Aorta (tissue), 5 donors: ENCODE measurements around the gene EGFL7. TPM values are rescaled to one million over a fixed set of nuclear protein-coding genes. Genes with fewer than 3 reads are reported as not detected.

Source experiments
- ATAC-seq: fragments of 200-7000 bp; cut with Tn5 transposase; one replicate; pipeline ENCODE4 v1.9.1; 2022; ENCODE audit warnings: moderate library complexity; ENCODE audit not compliant: low FRiP score
- DNase-seq, 2 donors: peaks; one replicate each; pipeline ENCODE4 v3.0.0-alpha.2; 2020
- H3K27ac ChIP-seq, 2 donors: one replicate each; pipeline ENCODE4 v1.5.1; 2013; ENCODE audit warnings: low read length in 2 of 2, mild to moderate bottlenecking in 2 of 2, moderate library complexity in 2 of 2, control low read depth in 1 of 2, inconsistent platforms in 1 of 2, low read depth in 1 of 2
- H3K27me3 ChIP-seq, 2 donors: one replicate each; pipeline ENCODE4 v1.6.1; 2013; ENCODE audit warnings: control low read depth in 1 of 2, low read length in 1 of 2, mild to moderate bottlenecking in 1 of 2, moderate library complexity in 1 of 2; ENCODE audit not compliant: insufficient read depth in 2 of 2, control insufficient read depth in 1 of 2
- H3K36me3 ChIP-seq, 2 donors: one replicate each; pipeline ENCODE4 v1.6.1; 2013; ENCODE audit warnings: control low read depth in 1 of 2, low read length in 1 of 2, mild to moderate bottlenecking in 1 of 2; ENCODE audit not compliant: insufficient read depth in 2 of 2, control insufficient read depth in 1 of 2
- H3K4me1 ChIP-seq, 2 donors: one replicate each; pipeline ENCODE4 v1.6.1; 2013; ENCODE audit warnings: low read length in 2 of 2, control low read depth in 1 of 2, mild to moderate bottlenecking in 1 of 2, moderate library complexity in 1 of 2; ENCODE audit not compliant: insufficient read depth in 2 of 2, control insufficient read depth in 1 of 2
- H3K4me3 ChIP-seq, 2 donors: one replicate each; pipeline ENCODE4 v1.5.1; 2013; ENCODE audit warnings: low read length in 2 of 2, control low read depth in 1 of 2, mild to moderate bottlenecking in 1 of 2
- H3K9me3 ChIP-seq: one replicate; pipeline ENCODE4 v1.6.1; 2013; ENCODE audit warnings: mild to moderate bottlenecking, low read length; ENCODE audit not compliant: control insufficient read depth
- WGBS, 2 donors: extraction: QIAGEN DNeasy Blood & Tissue Kit; methylation state at CpG; one replicate each; pipeline ENCODE4 v1.1.7; 2013; 5-methylcytosine and 5-hydroxymethylcytosine counted together
- intact Hi-C, 2 donors: fragments of 100-400 bp; cut with DNase I; formaldehyde crosslinking; loops; one replicate each; pipeline versions ENCODE4 v1.14.2 to v1.15.0; 2022
- long read RNA-seq, 2 donors: library from polyadenylated mRNA; unstranded; transcript quantifications; one replicate each; pipeline ENCODE4 v2.0.0, GENCODE V29; 2020 to 2021
- polyA plus RNA-seq, 2 donors: library from polyadenylated mRNA; stranded (reverse); fragments of 200-250 nt; gene quantifications; one replicate each; pipeline ENCODE4 v1.2.3, GENCODE V29; 2013
- total RNA-seq, 2 donors: library from RNA; stranded (reverse); fragmentation: NEBNext Ultra II Directional; extraction: Animal tissue kit (Norgen Biotek cat#: 25700); gene quantifications; one replicate each; pipeline ENCODE4 v1.2.1, GENCODE V29; 2021
- donor health status: healthy with polysubstance abuse.
- donor health status: Bipolar disorder and iron deficiency.
- donor health status: DM: no; HTN: no; CAD: no.
- donor health status: DM: no; HTN: no; CAD: no.
- donor health status: DM: yes; HTN: yes; CAD: no.

Gene EGFL7
- total RNA-seq (100 to 1,000 TPM in 1 of 2 donors, 10 to 100 TPM in 1; 78.6 to 308 TPM), polyA plus RNA-seq (10 to 100 TPM; 13.1 to 32.0 TPM)
- long read RNA-seq, donor 1, transcript EGFL7-202 (9 exons, 1,282 nt): minor isoform, 22 of 342 reads
- long read RNA-seq, donor 1, transcript EGFL7-204 (10 exons, 1,529 nt): major isoform, 134 of 342 reads
- long read RNA-seq, donor 1, transcript EGFL7-203 (10 exons, 2,125 nt): minor isoform, 13 of 342 reads
- long read RNA-seq, donor 1, partial matches to known transcripts: 36 of 342 reads
- long read RNA-seq, donor 1, other reads (novel, unspliced or antisense): 133 of 342 reads
- long read RNA-seq, donor 2, transcript EGFL7-204 (10 exons, 1,529 nt): major isoform, 59 of 210 reads
- long read RNA-seq, donor 2, transcript EGFL7-202 (9 exons, 1,282 nt): minor isoform, 8 of 210 reads
- long read RNA-seq, donor 2, partial matches to known transcripts: 61 of 210 reads
- long read RNA-seq, donor 2, other reads (novel, unspliced or antisense): 81 of 210 reads

DNA sequence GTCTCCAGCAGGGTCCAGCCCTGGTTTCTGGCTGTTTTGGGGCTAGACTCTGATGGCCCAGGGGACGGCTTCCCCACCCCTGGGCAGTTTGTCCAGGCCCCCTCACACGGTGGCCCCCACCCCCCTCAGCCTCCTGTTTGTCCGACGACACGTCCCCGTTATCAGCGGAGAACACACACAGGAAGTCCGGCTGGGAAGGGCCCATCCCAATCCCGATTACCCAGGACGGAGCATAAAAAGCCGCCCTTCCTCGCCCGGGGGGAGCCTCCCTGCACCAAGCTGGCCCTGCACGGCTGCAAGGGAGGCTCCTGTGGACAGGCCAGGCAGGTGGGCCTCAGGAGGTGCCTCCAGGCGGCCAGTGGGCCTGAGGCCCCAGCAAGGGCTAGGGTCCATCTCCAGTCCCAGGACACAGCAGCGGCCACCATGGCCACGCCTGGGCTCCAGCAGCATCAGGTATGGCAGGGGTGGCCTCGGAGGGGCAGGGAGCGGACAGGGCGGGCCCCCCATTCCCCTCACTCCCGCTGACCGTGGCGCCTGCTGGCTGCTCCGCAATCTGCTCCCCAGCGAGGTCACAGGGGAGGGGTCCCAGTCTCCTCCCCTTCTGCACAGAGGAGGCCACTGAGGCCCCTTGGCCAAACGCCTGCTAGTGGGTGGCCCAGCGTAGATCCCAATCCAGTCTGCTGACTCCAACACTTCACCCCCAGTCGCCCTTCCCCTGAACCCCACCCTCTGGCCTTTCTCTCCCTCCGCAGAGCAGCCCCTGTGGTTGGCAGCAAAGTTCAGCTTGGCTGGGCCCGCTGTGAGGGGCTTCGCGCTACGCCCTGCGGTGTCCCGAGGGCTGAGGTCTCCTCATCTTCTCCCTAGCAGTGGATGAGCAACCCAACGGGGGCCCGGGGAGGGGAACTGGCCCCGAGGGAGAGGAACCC, at the start of gene EGFL7:
TSS of gene EGFL7 (plus strand) at position 261 of the 926 bp plus-strand sequence. CDS start 5,367 bp downstream, outside the sequence.
- intact Hi-C loops: no loop called here
- Histone ChIP-seq H3K27ac (no peak within 1 kb of the TSS), H3K36me3 (no peaks in the 10 kb centered on the region), H3K4me1 (no peaks in the 10 kb centered on the region), H3K4me3 (no peak within 1 kb of the TSS), H3K27me3 (no peaks in the 10 kb centered on the region), H3K9me3 (no peaks in the 10 kb centered on the region)
- no peak for DNase-seq
- peak; percentile 51 for ATAC-seq
- 87 to 89% methylated on average over 35 to 38 of the region's 38 CpGs for WGBS, 2 donors

DNA sequence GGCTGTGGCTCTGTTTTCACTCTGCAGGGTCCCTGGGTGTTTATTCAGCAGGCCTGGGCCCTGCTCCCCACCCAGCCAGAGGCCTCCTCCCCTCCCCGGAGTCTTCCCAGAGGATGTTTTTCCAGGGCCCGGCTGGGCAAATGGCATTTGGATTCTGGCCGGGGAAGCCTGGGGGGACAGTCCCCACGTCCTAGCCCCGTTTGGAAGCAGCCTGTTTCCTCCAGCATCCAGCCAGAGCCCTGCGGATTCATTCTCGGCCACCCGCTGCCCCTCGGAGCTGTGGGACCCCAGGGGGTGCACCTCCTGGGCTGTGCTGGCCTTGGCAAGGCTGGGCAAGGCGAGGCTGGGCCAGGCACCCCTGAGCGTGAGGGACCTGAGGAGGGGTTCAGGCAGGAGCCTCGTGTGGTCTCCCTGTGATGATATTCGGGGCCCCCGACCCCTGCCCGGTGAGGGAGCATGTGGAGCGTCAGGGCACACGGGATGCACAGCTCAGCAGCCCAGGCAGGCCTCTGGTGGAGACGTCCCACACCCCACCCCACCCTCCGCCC, 48.8 kb upstream of the EGFL7 start:
- WGBS, 2 donors: 78 to 79% methylated on average over 19 of the region's 19 CpGs
- H3K27ac ChIP-seq: no peak overlapping the region
- no peaks in the 10 kb centered on the region for H3K4me1 ChIP-seq
- no peak overlapping the region for H3K4me3 ChIP-seq
- H3K9me3 ChIP-seq: no peaks in the 10 kb centered on the region
- intact Hi-C loops: no loop called here
- H3K27me3 ChIP-seq: no peaks in the 10 kb centered on the region
- DNase-seq (no peak), ATAC-seq (no peak)
- H3K36me3 ChIP-seq: no peaks in the 10 kb centered on the region

DNA sequence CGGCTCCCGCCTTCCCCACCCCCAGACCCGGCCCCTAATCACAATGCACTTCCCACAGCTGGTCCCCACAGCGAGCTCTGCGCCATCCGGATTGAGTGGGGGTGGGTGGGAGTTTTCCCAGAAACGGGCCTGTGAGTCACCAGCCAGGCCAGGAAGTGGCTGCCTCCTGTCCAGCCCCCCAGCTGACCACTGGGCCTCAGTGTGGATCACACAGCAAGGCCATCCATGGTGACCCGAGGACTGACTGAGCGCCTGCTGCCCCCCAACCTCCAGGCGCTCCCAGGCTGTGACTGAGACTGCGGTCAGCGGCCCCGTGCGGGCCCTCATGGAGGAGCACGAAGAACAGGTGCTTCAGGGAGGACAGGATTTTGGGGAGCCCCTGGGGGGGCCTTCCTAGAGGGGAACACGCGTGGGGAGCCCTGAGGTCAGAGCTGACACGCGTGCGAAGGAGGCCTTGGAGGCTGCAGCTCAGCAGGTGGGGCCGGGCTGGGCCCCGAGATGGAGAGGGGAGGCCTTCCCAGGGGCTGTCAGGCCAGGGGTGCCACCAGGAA, 48.3 kb upstream of the EGFL7 start:
- DNase-seq: no peak
- no peak overlapping the region for H3K27ac ChIP-seq
- H3K27me3 ChIP-seq: no peaks in the 10 kb centered on the region
- 90% methylated on average over 19 to 22 of the region's 22 CpGs for WGBS, 2 donors
- no peaks in the 10 kb centered on the region for H3K9me3 ChIP-seq
- intact Hi-C loops: no loop called here
- no peak overlapping the region for H3K4me3 ChIP-seq
- no peak for ATAC-seq
- H3K4me1 ChIP-seq: no peaks in the 10 kb centered on the region
- no peaks in the 10 kb centered on the region for H3K36me3 ChIP-seq

DNA sequence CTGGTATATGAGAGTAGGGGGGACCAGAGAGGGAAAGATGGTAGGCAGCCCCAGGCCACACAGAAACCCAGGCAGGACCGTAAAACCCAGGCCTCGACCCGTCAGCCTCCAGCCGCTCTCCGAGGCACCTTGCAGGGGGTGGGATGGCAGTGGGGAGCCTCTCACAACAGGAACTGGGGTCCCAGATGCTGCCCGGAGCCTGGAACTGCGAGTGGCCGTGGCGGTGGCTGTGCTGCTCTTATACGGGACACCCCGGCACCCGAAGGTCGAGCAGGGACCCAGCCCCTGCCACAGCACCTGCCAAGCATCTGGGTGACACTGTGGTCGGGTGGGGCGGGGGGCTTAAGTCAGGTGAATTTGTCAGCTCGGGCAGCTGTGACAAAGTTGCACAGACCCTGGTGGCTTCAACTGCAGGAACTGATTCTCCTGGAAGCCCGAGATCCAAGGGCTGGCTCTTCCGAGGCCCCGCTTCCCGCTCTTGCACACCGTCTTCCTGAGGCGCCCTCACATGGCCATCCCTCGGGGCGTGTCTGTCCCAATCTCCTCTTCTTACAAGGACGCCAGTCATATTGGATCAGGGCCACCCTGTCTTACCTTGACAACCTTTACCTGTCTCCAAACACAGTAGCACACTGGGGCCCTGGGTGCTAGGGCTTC, 47.6 kb upstream of the EGFL7 start:
- H3K4me1 ChIP-seq: no peaks in the 10 kb centered on the region
- no peaks in the 10 kb centered on the region for H3K9me3 ChIP-seq
- intact Hi-C loops: no loop called here
- H3K27ac ChIP-seq: no peak overlapping the region
- H3K27me3 ChIP-seq: no peaks in the 10 kb centered on the region
- no peak overlapping the region for H3K4me3 ChIP-seq
- no peak for ATAC-seq
- 92 to 95% methylated on average over 25 of the region's 25 CpGs for WGBS, 2 donors
- DNase-seq: no peak
- no peaks in the 10 kb centered on the region for H3K36me3 ChIP-seq

DNA sequence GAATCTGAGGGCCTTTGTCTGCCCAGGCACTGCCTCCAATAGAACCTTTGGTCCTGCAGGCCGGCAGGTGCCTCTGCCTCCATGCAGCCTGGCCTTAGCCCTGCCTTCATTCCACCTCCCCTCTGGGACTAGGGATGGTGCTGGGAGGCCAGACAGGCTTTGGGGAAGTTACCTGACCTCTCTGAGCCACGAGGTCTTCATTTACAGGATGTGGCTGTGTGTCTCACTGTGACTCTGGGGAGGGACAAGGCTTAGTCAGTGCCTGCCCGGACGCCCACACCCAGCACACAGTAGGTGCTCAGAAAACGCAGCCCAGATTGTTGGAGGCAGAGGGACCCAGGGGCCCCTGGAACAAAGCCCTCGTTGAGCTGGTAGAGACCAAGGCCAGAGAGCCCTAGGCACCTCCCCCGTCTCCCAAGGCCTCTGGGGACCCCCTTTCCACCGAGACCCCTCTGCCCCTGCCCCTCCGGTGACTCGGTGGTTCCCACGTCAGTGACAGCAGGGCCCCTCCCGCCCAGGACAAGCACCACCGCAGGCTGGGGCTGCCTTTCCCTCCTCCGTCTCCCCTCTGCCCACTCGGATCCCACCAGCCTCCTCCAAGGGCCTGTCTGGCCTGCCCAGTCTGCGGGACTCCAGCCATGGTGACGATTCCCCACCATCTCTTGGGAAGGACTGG, 46.9 kb upstream of the EGFL7 start:
- Histone ChIP-seq H3K4me3 (no peak overlapping the region), H3K36me3 (no peaks in the 10 kb centered on the region), H3K27me3 (no peaks in the 10 kb centered on the region), H3K9me3 (no peaks in the 10 kb centered on the region), H3K27ac (no peak overlapping the region), H3K4me1 (no peaks in the 10 kb centered on the region)
- ATAC-seq (no peak), DNase-seq (no peak)
- WGBS, 2 donors: 77 to 85% methylated on average over 17 of the region's 17 CpGs
- intact Hi-C loops: no loop called here

DNA sequence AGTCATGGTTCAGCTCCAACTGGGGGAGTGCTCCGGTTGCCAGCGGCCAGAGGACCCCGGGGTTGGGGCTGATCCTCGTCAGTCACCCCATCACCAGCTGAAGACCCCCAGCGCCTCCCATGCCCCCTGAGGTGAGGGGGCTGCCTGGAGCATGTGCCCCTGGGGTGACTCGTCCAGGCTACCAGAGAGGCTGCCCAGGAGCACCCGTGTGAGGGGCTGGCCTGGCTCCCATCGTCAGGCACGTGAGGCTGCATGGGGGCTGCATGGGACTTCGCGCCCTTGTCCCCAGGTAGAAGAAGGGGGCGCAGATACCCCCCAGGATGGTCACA, 46.4 kb upstream of the EGFL7 start:
- Histone ChIP-seq H3K4me3 (no peak overlapping the region), H3K27ac (no peak overlapping the region), H3K4me1 (no peaks in the 10 kb centered on the region), H3K27me3 (no peaks in the 10 kb centered on the region), H3K9me3 (no peaks in the 10 kb centered on the region), H3K36me3 (no peaks in the 10 kb centered on the region)
- no peak for DNase-seq
- intact Hi-C loops: no loop called here
- 83 to 87% methylated on average over 12 of the region's 12 CpGs for WGBS, 2 donors
- ATAC-seq: no peak

DNA sequence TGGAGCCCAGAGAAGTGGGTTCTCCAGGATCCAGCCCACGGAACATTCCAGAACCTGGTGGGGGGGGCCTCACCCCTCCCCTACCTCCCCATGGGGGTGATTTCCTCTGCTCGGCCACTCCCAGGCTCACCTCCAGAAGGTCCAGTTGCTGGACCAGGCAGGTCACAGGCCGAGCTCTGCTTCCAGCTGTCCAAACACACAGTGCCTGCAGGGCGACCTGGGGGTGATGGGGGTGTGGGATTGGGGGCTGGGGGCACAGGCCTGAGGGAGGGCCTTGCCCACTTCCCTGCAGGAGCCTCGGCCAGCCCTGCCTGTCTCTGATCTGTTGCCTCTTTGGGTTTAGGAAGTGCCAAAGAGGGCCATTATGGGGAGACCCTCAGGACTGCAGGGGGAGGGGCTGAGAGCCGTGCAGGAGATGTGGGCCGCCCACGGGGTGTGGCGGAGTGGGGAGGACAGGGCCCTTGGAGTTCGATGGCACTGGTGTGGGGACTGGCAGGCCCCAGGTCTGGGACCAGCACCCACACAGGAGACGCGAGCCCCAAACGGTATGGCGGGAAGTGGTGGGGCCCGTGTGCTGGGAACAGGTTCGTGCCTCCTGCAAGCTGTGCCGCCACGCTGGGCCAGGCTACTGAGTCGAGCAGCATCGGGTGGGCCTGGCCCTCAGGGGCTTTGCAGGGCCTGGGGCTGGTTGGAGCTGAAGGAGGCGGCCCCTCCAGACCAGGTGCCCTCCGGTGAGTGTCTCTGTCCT, 45.6 kb upstream of the EGFL7 start:
- DNase-seq (no peak), ATAC-seq (no peak)
- no peaks in the 10 kb centered on the region for H3K9me3 ChIP-seq
- H3K36me3 ChIP-seq: no peaks in the 10 kb centered on the region
- no peaks in the 10 kb centered on the region for H3K27me3 ChIP-seq
- H3K4me3 ChIP-seq: no peak overlapping the region
- no peak overlapping the region for H3K27ac ChIP-seq
- H3K4me1 ChIP-seq: no peaks in the 10 kb centered on the region
- WGBS, 2 donors: 93 to 94% methylated on average over 22 of the region's 22 CpGs
- intact Hi-C loops: no loop called here
